HepG2 (cell line): ENCODE measurements around the gene PAMR1. TPM values are rescaled to one million over a fixed set of nuclear protein-coding genes. Genes with fewer than 3 reads are reported as not detected.
A peak's percentile ranks its signal among the peaks of the same experiment; 100 is the strongest.

Experiments
- ASH2L ChIP-seq: fragments of 300-600, 200-600 bp; sonication (generic); IDR thresholded peaks from 2 replicates; pipeline ENCODE4 v1.7.0; 2017; ENCODE audit warnings: low read depth, mild to moderate bottlenecking, moderate library complexity, mixed read lengths, low read length; ENCODE audit not compliant: insufficient read length
- DMAP1 ChIP-seq: IDR thresholded peaks from 2 replicates; pipeline ENCODE4 v1.6.1; 2016
- DNMT1 ChIP-seq: sonication (generic); formaldehyde crosslinking; IDR thresholded peaks from 2 replicates; pipeline ENCODE4 v1.5.1; 2020; ENCODE audit warnings: mild to moderate bottlenecking, missing genetic modification reagents
- GABPA ChIP-seq, 2 experiments: IDR thresholded peaks; 2 replicates each; pipeline ENCODE4 v1.6.1; 2011 to 2016; ENCODE audit warnings: low read depth in 2 of 2, low read length in 1 of 2, missing biosample characterization in 1 of 2, missing genetic modification characterization in 1 of 2
- MAFF ChIP-seq: IDR thresholded peaks from 2 replicates; pipeline ENCODE4 v1.6.1; 2011; ENCODE audit warnings: low read depth, low read length, improper control_type of control experiment
- MBD4 ChIP-seq: IDR thresholded peaks from 2 replicates; pipeline ENCODE4 v1.6.1; 2012; ENCODE audit warnings: low read length, inconsistent platforms, borderline replicate concordance
- MEIS1 ChIP-seq: sonication (generic); formaldehyde crosslinking; IDR thresholded peaks from 2 replicates; pipeline ENCODE4 v1.9.0; 2021; ENCODE audit warnings: mild to moderate bottlenecking, missing genetic modification reagents, moderate library complexity, borderline replicate concordance
- MXD3 ChIP-seq: IDR thresholded peaks from 2 replicates; pipeline ENCODE4 v1.6.1; 2016; ENCODE audit warnings: mild to moderate bottlenecking, missing biosample characterization, missing genetic modification reagents
- NONO ChIP-seq, 2 experiments: fragments of 450-650 bp in 1 of 2; sonication (generic) in 1 of 2; formaldehyde crosslinking in 1 of 2; IDR thresholded peaks in 1 of 2; conservative IDR thresholded peaks in 1 of 2; 2 replicates each; pipeline versions ENCODE4 v1.6.1 to v1.8.0; 2017 to 2022; ENCODE audit warnings: mild to moderate bottlenecking in 1 of 2, missing genetic modification reagents in 1 of 2, moderate library complexity in 1 of 2
- PATZ1 ChIP-seq: sonication (generic); formaldehyde crosslinking; IDR thresholded peaks from 2 replicates; pipeline ENCODE4 v1.4.0; 2020; ENCODE audit warnings: missing genetic modification reagents
- PRDM15 ChIP-seq: sonication (generic); formaldehyde crosslinking; IDR thresholded peaks from 2 replicates; pipeline ENCODE4 v1.4.0; 2020; ENCODE audit warnings: missing genetic modification reagents
- RBM22 ChIP-seq: fragments of 200-400 bp; formaldehyde crosslinking; optimal IDR thresholded peaks from 2 replicates; pipeline ENCODE3; 2017; ENCODE audit warnings: mild to moderate bottlenecking, low read length, moderate library complexity
- STAT5B ChIP-seq: sonication (generic); formaldehyde crosslinking; IDR thresholded peaks from 2 replicates; pipeline ENCODE4 v1.4.0; 2020; ENCODE audit warnings: missing genetic modification reagents
- ZFP62 ChIP-seq: sonication (generic); formaldehyde crosslinking; IDR thresholded peaks from 2 replicates; pipeline ENCODE4 v1.4.0; 2020; ENCODE audit warnings: missing genetic modification reagents
- ZFX ChIP-seq: sonication (generic); formaldehyde crosslinking; IDR thresholded peaks from 2 replicates; pipeline ENCODE4 v1.4.0; 2020; ENCODE audit warnings: mild to moderate bottlenecking, low read depth, missing genetic modification reagents, moderate library complexity
- ZKSCAN5 ChIP-seq: sonication (generic); formaldehyde crosslinking; IDR thresholded peaks from 2 replicates; pipeline ENCODE4 v1.5.1; 2020; ENCODE audit warnings: mild to moderate bottlenecking, missing genetic modification reagents
- ZNF12 ChIP-seq: sonication (generic); formaldehyde crosslinking; IDR thresholded peaks from 2 replicates; pipeline ENCODE4 v1.5.0; 2020; ENCODE audit warnings: missing genetic modification reagents
- ZNF331 ChIP-seq: sonication (generic); formaldehyde crosslinking; IDR thresholded peaks from 2 replicates; pipeline ENCODE4 v1.4.0; 2020; ENCODE audit warnings: missing genetic modification reagents
- ZNF430 ChIP-seq: sonication (generic); formaldehyde crosslinking; IDR thresholded peaks from 2 replicates; pipeline ENCODE4 v1.9.0; 2021; ENCODE audit warnings: mild to moderate bottlenecking, missing genetic modification reagents
- ZNF468 ChIP-seq: sonication (generic); formaldehyde crosslinking; IDR thresholded peaks from 2 replicates; pipeline ENCODE4 v1.8.0; 2022; ENCODE audit warnings: mild to moderate bottlenecking, moderate library complexity, missing genetic modification reagents
- ZNF562 ChIP-seq: sonication (generic); formaldehyde crosslinking; IDR thresholded peaks from 2 replicates; pipeline ENCODE4 v1.8.0; 2022; ENCODE audit warnings: missing genetic modification reagents, borderline replicate concordance
- ZNF619 ChIP-seq: sonication (generic); formaldehyde crosslinking; IDR thresholded peaks from 2 replicates; pipeline ENCODE4 v1.4.0; 2020; ENCODE audit warnings: mild to moderate bottlenecking, missing genetic modification reagents
- ZNF644 ChIP-seq: IDR thresholded peaks from 2 replicates; pipeline ENCODE4 v1.6.1; 2016; ENCODE audit warnings: low read depth
- polyA plus RNA-seq, 8 experiments: library from polyadenylated mRNA; depleted of rRNA in 3 of 8; stranded (reverse) in 7 of 8; unstranded in 1 of 8; fragments of >200 nt; fragmentation: Illumina TruSeq in 4 of 8; extraction: Trizol in 4 of 8; gene quantifications; 2 replicates each; pipeline versions ENCODE4 v1.2.1 to v1.2.3, GENCODE V29; 2011 to 2016; ENCODE audit warnings: low read depth in 4 of 8, missing spikeins in 1 of 8, mixed read lengths in 1 of 8; ENCODE audit not compliant: insufficient read depth in 1 of 8
- total RNA-seq, 5 experiments: library from RNA; depleted of rRNA; stranded (reverse); fragments of >200 nt; fragmentation: Illumina TruSeq; extraction: Trizol; gene quantifications; 2 replicates each; pipeline ENCODE4 v1.2.3, GENCODE V29; 2016; ENCODE audit warnings: low read depth in 1 of 5

Gene PAMR1
- total and polyA plus RNA-seq, 2 of the 13 experiments (the other 11 are each of a cell fraction or from before 2014, with no cell fraction given), result not detected

- no peak for TF ChIP-seq PRDM15
- no peak for TF ChIP-seq ZFP62 (CRISPR knock-in tag)
- TF ChIP-seq MEIS1 (CRISPR knock-in tag), result no peak
- no peak for TF ChIP-seq ASH2L
- TF ChIP-seq ZKSCAN5 (CRISPR knock-in tag), result no peak
- no peak for TF ChIP-seq DNMT1 (CRISPR knock-in tag)
- TF ChIP-seq GABPA (IDR thresholded peaks at IDR 0.05; ENCODE audit: low read depth, low read length), result no peak
- TF ChIP-seq GABPA (CRISPR knock-in tag; IDR thresholded peaks at IDR 0.05; ENCODE audit: low read depth), result no peak
- no peak for TF ChIP-seq ZNF619 (CRISPR knock-in tag)
- TF ChIP-seq ZFX (CRISPR knock-in tag), result no peak
- TF ChIP-seq DMAP1 (CRISPR knock-in tag), result no peak
- TF ChIP-seq MXD3 (CRISPR knock-in tag), result no peak
- TF ChIP-seq PATZ1, result no peak
- TF ChIP-seq ZNF12 (CRISPR knock-in tag), result peak; percentile 58; the same call in 1 of the 2 replicates
- no peak for TF ChIP-seq ZNF562
- no peak for TF ChIP-seq STAT5B (CRISPR knock-in tag)
- no peak for TF ChIP-seq MAFF
- TF ChIP-seq ZNF430 (CRISPR knock-in tag), result 0 out of 2 replicates have a peak, but pooled peaks have one; percentile 26
- TF ChIP-seq MBD4, result no peak
- no peak; the same call in 1 of the 2 replicates for TF ChIP-seq ZNF331 (CRISPR knock-in tag)
- no peak for TF ChIP-seq RBM22
- TF ChIP-seq ZNF644, result peak; percentile 75
- no peak for TF ChIP-seq NONO (IDR thresholded peaks at IDR 0.05)
- no peak for TF ChIP-seq NONO (CRISPR knock-in tag; conservative IDR thresholded peaks at IDR 0.05)
- no peak for TF ChIP-seq ZNF468
These were observed 134.4 kb downstream of the PAMR1 start (continued) for GRCh38 chr11:35390737-35391682.
